ENCODE data around the gene ACOX3.

GRCh38 chr4:8338351-8338961 is 102.1 kb downstream of the ACOX3 start:
- TF ChIP-seq POLR2AphosphoS5 (IDR thresholded peaks at IDR 0.05) (no peak), EP300 (IDR thresholded peaks at IDR 0.05; ENCODE audit: low read depth) (no peak), POLR2A (IDR thresholded peaks at IDR 0.05) (no peak)
- TF ChIP-seq, protein P1, sequence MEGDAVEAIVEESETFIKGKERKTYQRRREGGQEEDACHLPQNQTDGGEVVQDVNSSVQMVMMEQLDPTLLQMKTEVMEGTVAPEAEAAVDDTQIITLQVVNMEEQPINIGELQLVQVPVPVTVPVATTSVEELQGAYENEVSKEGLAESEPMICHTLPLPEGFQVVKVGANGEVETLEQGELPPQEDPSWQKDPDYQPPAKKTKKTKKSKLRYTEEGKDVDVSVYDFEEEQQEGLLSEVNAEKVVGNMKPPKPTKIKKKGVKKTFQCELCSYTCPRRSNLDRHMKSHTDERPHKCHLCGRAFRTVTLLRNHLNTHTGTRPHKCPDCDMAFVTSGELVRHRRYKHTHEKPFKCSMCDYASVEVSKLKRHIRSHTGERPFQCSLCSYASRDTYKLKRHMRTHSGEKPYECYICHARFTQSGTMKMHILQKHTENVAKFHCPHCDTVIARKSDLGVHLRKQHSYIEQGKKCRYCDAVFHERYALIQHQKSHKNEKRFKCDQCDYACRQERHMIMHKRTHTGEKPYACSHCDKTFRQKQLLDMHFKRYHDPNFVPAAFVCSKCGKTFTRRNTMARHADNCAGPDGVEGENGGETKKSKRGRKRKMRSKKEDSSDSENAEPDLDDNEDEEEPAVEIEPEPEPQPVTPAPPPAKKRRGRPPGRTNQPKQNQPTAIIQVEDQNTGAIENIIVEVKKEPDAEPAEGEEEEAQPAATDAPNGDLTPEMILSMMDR (IDR thresholded peaks at IDR 0.05) = no peak
